Lung (tissue), 12 donors: Measurements from ENCODE around the gene SYT14. TPM values are rescaled to one million over a fixed set of nuclear protein-coding genes. Genes with fewer than 3 reads are reported as not detected.

ENCODE experiments used
- ATAC-seq: fragments of 200-7000 bp; cut with Tn5 transposase; one replicate; pipeline ENCODE4 v1.9.1; 2020; ENCODE audit warnings: moderate number of reproducible peaks; ENCODE audit not compliant: insufficient read depth, low FRiP score
- DNase-seq, 3 donors: peaks; one replicate each; pipeline ENCODE4 v3.0.0-alpha.2; 2013 to 2017
- H3K27ac ChIP-seq, 2 donors: one replicate each; pipeline ENCODE4 v1.5.1; 2013; ENCODE audit warnings: mild to moderate bottlenecking in 2 of 2, moderate library complexity in 2 of 2, control low read depth in 1 of 2, inconsistent platforms in 1 of 2, low read depth in 1 of 2, low read length in 1 of 2
- H3K27me3 ChIP-seq, 3 donors: one replicate each; pipeline ENCODE4 v1.5.1; 2013; ENCODE audit warnings: low read length in 2 of 3; ENCODE audit not compliant: control insufficient read depth in 3 of 3, insufficient read depth in 3 of 3
- H3K36me3 ChIP-seq, 4 donors: one replicate each; pipeline ENCODE4 v1.5.1; 2013; ENCODE audit warnings: low read length in 4 of 4, mild to moderate bottlenecking in 1 of 4, moderate library complexity in 1 of 4; ENCODE audit not compliant: control insufficient read depth in 4 of 4, insufficient read depth in 4 of 4
- H3K4me1 ChIP-seq, 5 donors: one replicate each; pipeline ENCODE4 v1.5.1; 2013; ENCODE audit warnings: low read length in 5 of 5, mild to moderate bottlenecking in 2 of 5, moderate library complexity in 1 of 5; ENCODE audit not compliant: control insufficient read depth in 5 of 5, insufficient read depth in 5 of 5
- H3K4me3 ChIP-seq: one replicate; pipeline ENCODE4 v1.5.1; 2013; ENCODE audit warnings: mild to moderate bottlenecking, control low read depth, moderate library complexity
- H3K9ac ChIP-seq, 2 donors: one replicate each; pipeline ENCODE4 v1.5.1; 2013; ENCODE audit warnings: low read length in 2 of 2, control low read depth in 1 of 2; ENCODE audit not compliant: insufficient read depth in 1 of 2
- H3K9me3 ChIP-seq, 4 donors: one replicate each; pipeline ENCODE4 v1.5.1; 2013; ENCODE audit warnings: low read length in 3 of 4, mild to moderate bottlenecking in 1 of 4, moderate library complexity in 1 of 4; ENCODE audit not compliant: control insufficient read depth in 4 of 4, insufficient read depth in 3 of 4
- CTCF ChIP-seq: IDR thresholded peaks from 2 replicates; pipeline ENCODE4 v1.5.1; 2012; ENCODE audit warnings: mild to moderate bottlenecking; ENCODE audit errors: control extremely low read depth, extremely low read depth
- WGBS, 2 donors: extraction: QIAGEN DNeasy Blood & Tissue Kit; methylation state at CpG; one replicate each; pipeline ENCODE4 v1.1.7; 2013; 5-methylcytosine and 5-hydroxymethylcytosine counted together
- polyA plus RNA-seq, 2 donors: library from polyadenylated mRNA; stranded (reverse); fragments of 200-250 nt; gene quantifications; one replicate each; pipeline ENCODE4 v1.2.1, GENCODE V29; 2013
- total RNA-seq, 2 donors: library from RNA; depleted of rRNA in 1 of 2; stranded (reverse); fragments of >200 nt in 1 of 2; gene quantifications; one replicate each; pipeline ENCODE4 v1.2.1, GENCODE V29; 2014 to 2021
- donor health status: control.
- donor health status: control.
- donor health status: Bipolar disorder and iron deficiency.
- donor health status: healthy.
- donor health status: DM: yes; HTN: yes; CAD: no.

SYT14 gene
- total and polyA plus RNA-seq, 4 donors: under 0.01 to 0.23 TPM; not detected in 2

DNA sequence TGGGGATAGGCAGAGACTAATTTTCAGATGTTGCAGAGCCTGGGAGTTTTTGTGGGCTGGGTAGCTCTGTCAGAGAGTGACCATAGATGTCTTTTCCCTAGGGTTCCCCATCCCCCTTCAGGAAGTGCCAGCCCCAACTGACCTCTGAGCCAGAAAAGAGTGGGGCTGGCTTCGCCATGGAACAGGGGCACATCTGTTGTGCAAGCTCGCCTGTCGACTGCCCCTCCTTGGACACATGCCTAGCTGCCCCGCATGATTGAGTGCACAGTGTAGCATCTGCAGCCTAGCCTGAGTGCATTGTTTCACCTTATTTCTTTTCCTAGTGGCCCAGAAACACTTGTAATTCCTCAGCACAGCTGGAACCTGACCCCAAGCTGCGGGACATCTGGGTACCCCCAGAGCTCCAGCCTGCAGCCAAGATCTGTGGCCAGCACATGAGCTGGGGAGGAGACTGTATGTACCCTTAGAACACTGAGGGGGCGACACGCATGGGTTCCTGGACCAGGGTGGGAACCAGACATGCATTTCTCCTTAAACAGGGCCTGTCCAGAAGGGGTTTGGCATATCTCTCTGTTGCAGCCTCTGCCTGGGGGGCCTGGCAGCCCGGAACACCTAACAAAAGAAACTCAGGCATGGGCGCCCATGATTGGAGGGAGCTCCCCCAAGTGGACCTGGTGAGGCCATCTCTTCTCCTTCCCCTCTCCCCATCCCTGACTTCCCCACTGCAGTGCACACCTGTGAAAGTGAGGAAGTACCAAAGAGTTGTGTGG, 55.2 kb downstream of the SYT14 start:
- no peaks in the 10 kb centered on the region for H3K27me3 ChIP-seq
- DNase-seq: no peak

DNA sequence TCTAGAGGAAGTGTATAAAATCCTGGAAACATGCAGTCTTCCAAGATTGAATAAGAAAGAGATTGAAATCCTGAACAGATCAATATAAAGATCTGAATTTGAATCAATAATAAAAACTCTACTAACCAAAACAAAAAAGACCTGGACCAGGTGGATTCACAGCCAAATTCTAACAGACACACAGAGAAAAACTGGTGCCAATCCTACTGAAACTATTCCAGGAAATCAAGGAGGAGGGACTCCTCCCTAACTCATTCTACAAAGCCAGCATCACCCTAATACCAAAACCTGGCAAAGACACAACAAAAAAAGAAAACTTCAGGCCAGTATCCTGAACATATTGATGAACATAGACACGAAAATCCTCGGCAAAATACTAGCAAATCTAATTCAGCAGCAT, 58.3 kb downstream of the SYT14 start:
- TF ChIP-seq CTCF: no peak
- H3K4me3 ChIP-seq: no peak overlapping the region
- WGBS, 2 donors: 81 to 85% methylated on average over 2 of the region's 2 CpGs

More for the DNA sequence above, 55.2 kb downstream of the SYT14 start:
- no peak overlapping the region for H3K9ac ChIP-seq
- ATAC-seq: no peak
- 77 to 82% methylated on average over 9 of the region's 9 CpGs for WGBS, 2 donors
- no peak for TF ChIP-seq CTCF
- H3K9me3 ChIP-seq: no peaks in the 10 kb centered on the region
- no peak overlapping the region for H3K27ac ChIP-seq
- H3K36me3 ChIP-seq: no peaks in the 10 kb centered on the region
- no peak overlapping the region for H3K4me3 ChIP-seq
- no peaks in the 10 kb centered on the region for H3K4me1 ChIP-seq

GRCh38 chr1:209999005-209999404, 61.0 kb downstream of the SYT14 start:
- WGBS, 2 donors: 45 to 57% methylated on average over 1 of the region's 1 CpG
- no peak overlapping the region for H3K27ac ChIP-seq
- DNase-seq: no peak
- H3K4me1 ChIP-seq: no peaks in the 10 kb centered on the region
- H3K9me3 ChIP-seq: no peaks in the 10 kb centered on the region
- ATAC-seq: no peak
- no peak for TF ChIP-seq CTCF
- H3K27me3 ChIP-seq: no peaks in the 10 kb centered on the region
- H3K9ac ChIP-seq: no peak overlapping the region
- H3K36me3 ChIP-seq: no peaks in the 10 kb centered on the region
- H3K4me3 ChIP-seq: no peak overlapping the region

More for the DNA sequence above, 58.3 kb downstream of the SYT14 start:
- no peaks in the 10 kb centered on the region for H3K4me1 ChIP-seq
- DNase-seq: no peak
- no peak overlapping the region for H3K9ac ChIP-seq
- no peaks in the 10 kb centered on the region for H3K27me3 ChIP-seq
- H3K36me3 ChIP-seq: no peaks in the 10 kb centered on the region
- no peak for ATAC-seq
- H3K9me3 ChIP-seq: no peaks in the 10 kb centered on the region
- no peak overlapping the region for H3K27ac ChIP-seq
